HepG2 (cell line): Measurements from ENCODE around the gene ADARB1. TPM values are rescaled to one million over a fixed set of nuclear protein-coding genes. Genes with fewer than 3 reads are reported as not detected.

Experiments
- ATAC-seq: fragments of 200-7000 bp; cut with Tn5 transposase; 3 replicates; pipeline ENCODE4 v1.9.1; 2020; ENCODE audit warnings: mild to moderate bottlenecking, moderate library complexity
- BruUV-seq: library from RNA; stranded (reverse); fragments of 400-500 nt; replicated peaks from 2 replicates; lab custom pipeline; 2021; lab: Mats Ljungman, UMichigan
- CTCF ChIA-PET: fragments of 300-600 bp; formaldehyde crosslinking; extraction: SDS; loops from one replicate; lab custom pipeline; 2021; ENCODE audit warnings: low total read pairs, inconsistent platforms, low intra/inter-chr PET ratio; lab: Yijun Ruan, JAX
- POLR2A ChIA-PET: fragments of 350-600 bp; sonication (Branson Sonifier 250); formaldehyde crosslinking; loops from one replicate; lab custom pipeline; 2020; ENCODE audit warnings: antibody characterized with exemption, inconsistent platforms; lab: Yijun Ruan, JAX
- DNase-seq: peaks from one replicate; pipeline ENCODE4 v3.0.0-alpha.2; 2015; ENCODE audit warnings: low spot score
- FAIRE-seq: peaks from 3 replicates; lab custom pipeline; 2011; peaks lifted over from hg19 to GRCh38; lab: Jason Lieb, UNC
- H2AFZ ChIP-seq: one replicate; pipeline ENCODE4 v1.6.1; 2011; ENCODE audit warnings: low read length, inconsistent platforms
- H3K27ac ChIP-seq: fragments of 300-600 bp; 3 replicates; pipeline ENCODE4 v1.8.0; 2011; ENCODE audit warnings: mixed run types, mild to moderate bottlenecking, mixed read lengths, low read length, inconsistent platforms; ENCODE audit not compliant: insufficient read depth; ENCODE audit errors: extremely low read length
- H3K27me3 ChIP-seq, 2 experiments: fragments of 200-600 bp in 1 of 2; 2 replicates in 1 of 2; 3 replicates in 1 of 2; pipeline versions ENCODE4 v1.6.0 to v1.8.0; 2011; ENCODE audit warnings: low read length in 2 of 2, mild to moderate bottlenecking in 2 of 2, moderate library complexity in 2 of 2, inconsistent platforms in 1 of 2; ENCODE audit not compliant: insufficient read depth in 2 of 2, control insufficient read depth in 1 of 2
- H3K36me3 ChIP-seq, 2 experiments: fragments of 200-600 bp in 1 of 2; replicated peaks in 1 of 2; 2 replicates in 1 of 2; 3 replicates in 1 of 2; pipeline versions ENCODE4 v1.5.1 to v1.8.0; 2011; ENCODE audit warnings: low read length in 2 of 2, inconsistent platforms in 1 of 2; ENCODE audit not compliant: insufficient read depth in 2 of 2, control insufficient read depth in 1 of 2
- H3K4me1 ChIP-seq: 2 replicates; pipeline ENCODE4 v1.5.1; 2012; ENCODE audit warnings: low read length, inconsistent platforms; ENCODE audit not compliant: insufficient read depth
- H3K4me2 ChIP-seq: 2 replicates; pipeline ENCODE4 v1.6.0; 2011; ENCODE audit warnings: low read depth, low read length, inconsistent platforms
- H3K4me3 ChIP-seq, 3 experiments: fragments of 200-600 bp in 1 of 3; sonication (generic), shearing (Covaris generic) in 1 of 3; replicated peaks in 1 of 3; 2 replicates each; pipeline ENCODE4 v1.5.1; 2011 to 2016; ENCODE audit warnings: low read length in 3 of 3, inconsistent platforms in 2 of 3, low read depth in 2 of 3, mild to moderate bottlenecking in 2 of 3, control low read depth in 1 of 3, mixed read lengths in 1 of 3; ENCODE audit not compliant: insufficient read depth in 1 of 3
- H3K79me2 ChIP-seq: one replicate; pipeline ENCODE4 v1.6.1; 2011; ENCODE audit warnings: low read length, inconsistent platforms; ENCODE audit not compliant: insufficient read depth
- H3K9ac ChIP-seq: 2 replicates; pipeline ENCODE4 v1.6.0; 2011; ENCODE audit warnings: mild to moderate bottlenecking, low read depth, low read length, inconsistent platforms; ENCODE audit not compliant: insufficient read depth
- H3K9me3 ChIP-seq: 2 replicates; pipeline ENCODE4 v1.5.1; 2012; ENCODE audit warnings: mild to moderate bottlenecking, low read length
- H4K20me1 ChIP-seq: 2 replicates; pipeline ENCODE4 v1.6.0; 2011; ENCODE audit warnings: inconsistent platforms, mild to moderate bottlenecking, low read length, moderate library complexity; ENCODE audit not compliant: insufficient read depth
- EP300 ChIP-seq, 3 experiments: sonication (generic) in 1 of 3; formaldehyde crosslinking in 1 of 3; IDR thresholded peaks; 2 replicates each; pipeline versions ENCODE4 v1.5.1 to v1.6.1; 2011 to 2020; ENCODE audit warnings: low read depth in 2 of 3, low read length in 2 of 3, borderline replicate concordance in 1 of 3, improper control_type of control experiment in 1 of 3, mild to moderate bottlenecking in 1 of 3, missing genetic modification reagents in 1 of 3, moderate library complexity in 1 of 3
- GABPA ChIP-seq, 2 experiments: IDR thresholded peaks; 2 replicates each; pipeline ENCODE4 v1.6.1; 2011 to 2016; ENCODE audit warnings: low read depth in 2 of 2, low read length in 1 of 2, missing biosample characterization in 1 of 2, missing genetic modification characterization in 1 of 2
- HNRNPL ChIP-seq: fragments of 200-400 bp; formaldehyde crosslinking; IDR thresholded peaks from 2 replicates; pipeline ENCODE4 v1.6.1; 2017; ENCODE audit warnings: mild to moderate bottlenecking, low read depth, low read length
- KMT2B ChIP-seq: IDR thresholded peaks from 2 replicates; pipeline ENCODE4 v1.6.1; 2016; ENCODE audit warnings: missing genetic modification reagents, missing compliant biosample characterization
- MAF1 ChIP-seq: sonication (generic); formaldehyde crosslinking; IDR thresholded peaks from 2 replicates; pipeline ENCODE4 v1.5.0; 2020; ENCODE audit warnings: missing genetic modification reagents, borderline replicate concordance
- MZF1 ChIP-seq: sonication (generic); formaldehyde crosslinking; IDR thresholded peaks from 2 replicates; pipeline ENCODE4 v1.8.1; 2023; ENCODE audit warnings: mild to moderate bottlenecking, missing genetic modification reagents, borderline replicate concordance
- NPAS2 ChIP-seq: sonication (generic); formaldehyde crosslinking; IDR thresholded peaks from 2 replicates; pipeline ENCODE4 v1.8.0; 2022; ENCODE audit warnings: mild to moderate bottlenecking, missing genetic modification reagents, borderline replicate concordance
- SETDB1 ChIP-seq: sonication (generic); formaldehyde crosslinking; IDR thresholded peaks from 2 replicates; pipeline ENCODE4 v1.5.1; 2020; ENCODE audit warnings: missing genetic modification reagents, mild to moderate bottlenecking, borderline replicate concordance
- SNAPC2 ChIP-seq: sonication (generic); formaldehyde crosslinking; IDR thresholded peaks from 2 replicates; pipeline ENCODE4 v1.8.1; 2022; ENCODE audit warnings: mild to moderate bottlenecking, missing genetic modification reagents
- ZEB1 ChIP-seq: IDR thresholded peaks from 2 replicates; pipeline ENCODE4 v1.6.1; 2012; ENCODE audit warnings: mild to moderate bottlenecking, low read depth, inconsistent platforms; ENCODE audit not compliant: insufficient replicate concordance
- ZFP36 ChIP-seq: fragments of 150-350 bp; IDR thresholded peaks from 2 replicates; pipeline ENCODE4 v1.6.1; 2018; ENCODE audit warnings: borderline replicate concordance, low read length, low read depth; ENCODE audit not compliant: partially characterized antibody
- ZNF224 ChIP-seq: sonication (generic); formaldehyde crosslinking; IDR thresholded peaks from 2 replicates; pipeline ENCODE4 v1.5.0; 2020; ENCODE audit warnings: mild to moderate bottlenecking, missing genetic modification reagents
- ZNF556 ChIP-seq: sonication (generic); formaldehyde crosslinking; IDR thresholded peaks from 2 replicates; pipeline ENCODE4 v1.4.0; 2020; ENCODE audit warnings: mild to moderate bottlenecking, missing genetic modification reagents, borderline replicate concordance
- ZNF746 ChIP-seq: sonication (generic); formaldehyde crosslinking; IDR thresholded peaks from 2 replicates; pipeline ENCODE4 v1.8.0; 2022; ENCODE audit warnings: mild to moderate bottlenecking, missing genetic modification reagents
- WGBS: methylation state at CpG from one replicate; pipeline ENCODE4 v1.1.6; 2017; ENCODE audit warnings: low lambda C conversion rate; 5-methylcytosine and 5-hydroxymethylcytosine counted together
- in situ Hi-C: cut with HindIII; loops from 2 replicates; pipeline ENCODE4 v1.10.0; 2017; ENCODE audit warnings: low pct_unique_long_range_greater_than_20kb; ENCODE audit not compliant: extremely low pct_ligation_motif_present
- intact Hi-C: fragments of 100-400 bp; cut with micrococcal nuclease; formaldehyde crosslinking; loops from one replicate; pipeline ENCODE4 v1.10.0; 2022; ENCODE audit not compliant: unreplicated experiment
- polyA plus RNA-seq, 8 experiments: library from polyadenylated mRNA; depleted of rRNA in 3 of 8; stranded (reverse) in 7 of 8; unstranded in 1 of 8; fragments of >200 nt; fragmentation: Illumina TruSeq in 4 of 8; extraction: Trizol in 4 of 8; gene quantifications; 2 replicates each; pipeline versions ENCODE4 v1.2.1 to v1.2.3, GENCODE V29; 2011 to 2016; ENCODE audit warnings: low read depth in 4 of 8, missing spikeins in 1 of 8, mixed read lengths in 1 of 8; ENCODE audit not compliant: insufficient read depth in 1 of 8
- total RNA-seq, 5 experiments: library from RNA; depleted of rRNA; stranded (reverse); fragments of >200 nt; fragmentation: Illumina TruSeq; extraction: Trizol; gene quantifications; 2 replicates each; pipeline ENCODE4 v1.2.3, GENCODE V29; 2016; ENCODE audit warnings: low read depth in 1 of 5
- TF ChIP-seq, protein P1 (sequence below): sonication (generic); formaldehyde crosslinking; conservative IDR thresholded peaks from 2 replicates; pipeline ENCODE4 v1.8.0; 2022; ENCODE audit warnings: missing genetic modification reagents

The ADARB1 gene
- total and polyA plus RNA-seq, 2 of the 13 experiments (the other 11 are each of a cell fraction or from before 2014, with no cell fraction given): 6.6 to 10.0 TPM

DNA sequence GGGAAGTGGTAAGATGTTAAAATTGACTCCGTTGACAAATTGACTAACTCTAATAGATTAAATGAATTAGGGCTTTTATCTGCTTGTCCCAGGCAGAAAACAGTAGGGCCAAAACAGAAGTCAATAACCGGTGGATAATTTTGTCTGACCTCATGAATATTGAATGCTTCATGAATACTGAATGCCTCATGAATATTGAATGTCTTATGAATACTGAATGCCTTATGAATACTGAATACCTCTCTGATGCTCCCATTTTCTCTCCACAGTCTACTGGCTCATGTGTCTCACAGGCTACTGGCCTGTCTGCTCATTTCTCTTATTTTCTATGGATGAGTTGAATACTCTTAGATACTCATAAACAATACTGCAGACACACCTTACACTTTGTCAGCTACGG, 157.3 kb downstream of the ADARB1 start:
- ATAC-seq (no peak), FAIRE-seq (no peak), DNase-seq (no peak)
- ChIA-PET POLR2A (no interaction called here), CTCF (no interaction called here)
- no peak overlapping the region for H3K4me3 ChIP-seq
- no peaks in the 10 kb centered on the region for H3K36me3 ChIP-seq
- no peak overlapping the region for H3K27ac ChIP-seq
- no TSS peak for BruUV-seq
- 42% methylated on average over 3 of the region's 3 CpGs for WGBS
- H3K9ac ChIP-seq: no peak overlapping the region
- intact Hi-C loops (no loop called here), in situ Hi-C loops (no loop called here)
- no peaks in the 10 kb centered on the region for H3K9me3 ChIP-seq
- no peak overlapping the region for H3K4me2 ChIP-seq
- H4K20me1 ChIP-seq: no peaks in the 10 kb centered on the region
- peaks cover 1 to 21% of the 10 kb centered on the region in 2 experiments; a peak in 3 of 5 replicates for H3K27me3 ChIP-seq
- no peaks in the 10 kb centered on the region for H3K79me2 ChIP-seq
- no peaks in the 10 kb centered on the region for H3K4me1 ChIP-seq
- H2AFZ ChIP-seq: no peak overlapping the region
- TF ChIP-seq EP300 (IDR thresholded peaks at IDR 0.05; ENCODE audit: low read depth in 2 of 2, low read length in 2 of 2) (no peak), EP300 (CRISPR knock-in tag; IDR thresholded peaks at IDR 0.05; ENCODE audit: borderline replicate concordance) (no peak), ZFP36 (no peak)

DNA sequence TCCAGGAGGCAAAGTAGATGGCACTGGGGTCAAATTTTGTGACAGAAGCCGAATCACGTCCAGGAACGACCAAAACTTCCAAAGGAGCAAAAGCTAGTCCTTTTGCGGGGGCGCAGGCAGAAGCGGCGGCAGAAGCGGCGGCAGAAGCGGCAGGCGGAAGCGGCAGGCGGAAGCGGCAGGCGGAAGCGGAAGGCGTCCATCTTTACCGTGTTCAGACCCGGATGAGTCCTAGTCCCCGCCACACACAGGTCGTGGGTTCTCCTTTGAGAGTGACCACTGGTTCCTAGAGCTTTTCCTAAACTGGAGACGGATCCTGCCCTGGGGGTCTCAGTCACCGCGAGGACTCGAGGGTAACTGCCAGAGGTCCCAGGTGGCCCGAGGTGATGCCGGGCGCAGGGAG, 159.7 kb downstream of the ADARB1 start:
- H4K20me1 ChIP-seq: no peaks in the 10 kb centered on the region
- no peak for FAIRE-seq
- no peak for TF ChIP-seq NPAS2 (CRISPR knock-in tag)
- TF ChIP-seq MAF1: no peak
- no peak for TF ChIP-seq MZF1 (CRISPR knock-in tag)
- no peak for TF ChIP-seq ZNF556 (CRISPR knock-in tag)
- no peak for TF ChIP-seq SNAPC2 (CRISPR knock-in tag)
- TF ChIP-seq ZNF224 (CRISPR knock-in tag): no peak
- TF ChIP-seq GABPA (IDR thresholded peaks at IDR 0.05; ENCODE audit: low read depth, low read length): no peak
- no peak for TF ChIP-seq GABPA (CRISPR knock-in tag; IDR thresholded peaks at IDR 0.05; ENCODE audit: low read depth)
- no peak for TF ChIP-seq SETDB1
- no peak for TF ChIP-seq ZNF746 (CRISPR knock-in tag)
- no peak for TF ChIP-seq ZEB1
- TF ChIP-seq HNRNPL: no peak
- TF ChIP-seq KMT2B (CRISPR knock-in tag): no peak
- TF ChIP-seq, protein P1, sequence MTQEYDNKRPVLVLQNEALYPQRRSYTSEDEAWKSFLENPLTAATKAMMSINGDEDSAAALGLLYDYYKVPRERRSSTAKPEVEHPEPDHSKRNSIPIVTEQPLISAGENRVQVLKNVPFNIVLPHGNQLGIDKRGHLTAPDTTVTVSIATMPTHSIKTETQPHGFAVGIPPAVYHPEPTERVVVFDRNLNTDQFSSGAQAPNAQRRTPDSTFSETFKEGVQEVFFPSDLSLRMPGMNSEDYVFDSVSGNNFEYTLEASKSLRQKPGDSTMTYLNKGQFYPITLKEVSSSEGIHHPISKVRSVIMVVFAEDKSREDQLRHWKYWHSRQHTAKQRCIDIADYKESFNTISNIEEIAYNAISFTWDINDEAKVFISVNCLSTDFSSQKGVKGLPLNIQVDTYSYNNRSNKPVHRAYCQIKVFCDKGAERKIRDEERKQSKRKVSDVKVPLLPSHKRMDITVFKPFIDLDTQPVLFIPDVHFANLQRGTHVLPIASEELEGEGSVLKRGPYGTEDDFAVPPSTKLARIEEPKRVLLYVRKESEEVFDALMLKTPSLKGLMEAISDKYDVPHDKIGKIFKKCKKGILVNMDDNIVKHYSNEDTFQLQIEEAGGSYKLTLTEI (CRISPR knock-in tag): no peak
- BruUV-seq: no TSS peak
- no peaks in the 10 kb centered on the region for H3K9me3 ChIP-seq
- in situ Hi-C loops (no loop called here), intact Hi-C loops (no loop called here)
- 70% methylated on average over 27 of the region's 28 CpGs for WGBS
- CTCF ChIA-PET: no interaction called here
- no peak overlapping the region for H3K4me2 ChIP-seq
- H3K27ac ChIP-seq: no peak overlapping the region
- H3K4me3 ChIP-seq: no peak overlapping the region
- no peak overlapping the region for H2AFZ ChIP-seq
- peaks cover 0 to 12% of the 10 kb centered on the region in 2 experiments; a peak in 2 of 5 replicates for H3K27me3 ChIP-seq
- H3K79me2 ChIP-seq: no peaks in the 10 kb centered on the region
- ATAC-seq: no peak
- H3K4me1 ChIP-seq: no peaks in the 10 kb centered on the region
- no peak for DNase-seq
- H3K36me3 ChIP-seq: no peaks in the 10 kb centered on the region
- H3K9ac ChIP-seq: no peak overlapping the region
- POLR2A ChIA-PET: no interaction called here
